GM18502 (cell line): Measurements from ENCODE around the gene SYNE2.

Source experiments
- ATAC-seq: cut with Tn5 transposase; IDR thresholded peaks from one replicate; pipeline ENCODE4 v1.9.1; 2021; ENCODE audit warnings: mild to moderate bottlenecking; ENCODE audit not compliant: unreplicated experiment, poor library complexity

Gene SYNE2

DNA sequence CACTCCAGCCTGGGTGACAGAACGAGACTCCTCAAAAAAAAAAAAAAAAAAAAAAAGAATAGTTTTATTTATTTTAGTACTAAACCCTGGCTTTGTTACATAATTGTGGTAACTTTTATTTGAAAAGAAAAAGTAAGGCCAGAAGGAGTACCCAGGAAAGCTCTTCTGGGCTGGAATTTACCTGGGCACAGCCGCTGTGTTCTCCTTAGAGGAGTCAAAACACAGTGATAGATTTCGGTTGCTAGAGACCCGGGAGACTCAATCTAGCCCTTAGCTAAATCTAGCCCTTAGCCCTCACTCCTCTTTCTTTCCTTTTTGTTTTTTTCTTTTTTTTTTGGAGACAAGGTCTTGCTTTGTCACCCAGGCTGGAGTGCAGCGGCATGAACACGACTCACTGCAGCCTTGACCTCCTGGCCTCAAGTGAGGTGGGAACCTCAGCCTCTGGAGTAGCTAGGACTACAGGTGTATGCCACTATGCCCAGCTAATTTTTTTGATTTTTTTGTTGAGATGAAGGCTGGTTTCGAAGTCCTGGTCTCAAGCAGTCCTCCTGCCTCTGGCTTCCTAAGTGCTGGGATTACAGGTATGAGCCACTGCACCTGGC lies 49.7 kb downstream of the SYNE2 start:
- ATAC-seq = no peak

DNA sequence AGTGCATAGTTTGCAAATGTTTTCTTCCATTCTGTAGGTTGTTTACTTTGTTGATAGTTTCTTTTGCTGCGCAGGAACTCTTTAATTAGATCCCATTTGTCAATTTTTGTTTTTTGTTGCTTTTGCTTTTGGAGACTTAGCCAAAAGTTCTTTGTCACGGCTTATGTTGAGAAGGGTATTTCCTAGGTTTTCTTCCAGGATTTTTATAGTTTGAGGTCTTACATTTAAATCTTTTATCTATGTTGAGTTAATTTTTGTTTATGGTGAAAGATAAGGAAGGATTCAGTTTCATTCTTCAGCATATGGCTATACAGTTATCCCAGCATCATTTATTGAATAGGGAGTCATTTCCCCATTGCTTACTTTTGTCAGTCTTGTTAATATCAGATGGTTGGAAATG lies 51.9 kb downstream of the SYNE2 start:
- no peak for ATAC-seq

DNA sequence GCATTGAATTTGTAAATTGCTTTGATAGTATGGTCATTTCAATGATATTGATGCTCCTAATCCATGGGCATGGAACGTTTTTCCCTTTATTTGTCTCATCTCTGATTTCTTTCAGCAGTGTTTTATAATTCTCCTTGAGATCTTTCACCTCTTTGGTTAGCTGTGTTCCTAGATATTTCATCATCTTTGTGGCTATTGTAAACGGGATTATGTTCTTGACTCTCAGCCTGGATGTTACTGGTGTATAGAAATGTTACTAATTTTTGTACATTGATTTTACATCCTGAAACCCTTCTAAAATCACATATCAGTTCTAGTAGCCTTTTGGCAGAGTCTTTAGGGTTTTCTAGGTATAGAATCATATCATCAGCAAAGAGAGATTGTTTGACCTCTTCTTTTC lies 52.6 kb downstream of the SYNE2 start:
- ATAC-seq = no peak

DNA sequence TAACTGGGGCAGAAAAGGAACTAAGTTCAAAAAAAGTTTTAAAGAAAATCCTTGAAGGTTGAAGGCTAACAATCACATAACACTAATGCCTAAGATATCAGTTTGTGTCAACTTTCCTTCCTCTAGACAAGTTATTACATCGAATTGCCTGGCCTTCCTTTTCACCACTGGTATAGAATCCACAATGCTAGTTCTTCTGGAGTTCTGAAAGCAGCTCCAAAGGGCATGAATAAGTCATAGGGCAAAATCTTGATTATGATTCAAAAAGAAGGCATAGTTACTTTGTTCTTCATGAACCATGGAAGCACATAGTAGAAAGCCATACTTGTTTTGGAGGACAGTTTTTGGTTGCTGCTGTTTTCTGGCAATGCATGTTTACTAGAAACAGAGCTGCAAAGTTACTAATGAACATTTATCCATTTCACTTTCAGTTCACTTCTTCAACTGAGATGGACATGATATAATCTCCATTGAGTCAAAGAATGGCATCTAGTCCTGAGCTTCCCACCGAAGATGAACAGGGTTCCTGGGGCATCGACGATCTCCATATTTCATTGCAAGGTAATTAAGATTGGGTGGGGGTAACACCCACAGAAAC lies 56.0 kb downstream of the SYNE2 start:
- ATAC-seq = no peak

DNA sequence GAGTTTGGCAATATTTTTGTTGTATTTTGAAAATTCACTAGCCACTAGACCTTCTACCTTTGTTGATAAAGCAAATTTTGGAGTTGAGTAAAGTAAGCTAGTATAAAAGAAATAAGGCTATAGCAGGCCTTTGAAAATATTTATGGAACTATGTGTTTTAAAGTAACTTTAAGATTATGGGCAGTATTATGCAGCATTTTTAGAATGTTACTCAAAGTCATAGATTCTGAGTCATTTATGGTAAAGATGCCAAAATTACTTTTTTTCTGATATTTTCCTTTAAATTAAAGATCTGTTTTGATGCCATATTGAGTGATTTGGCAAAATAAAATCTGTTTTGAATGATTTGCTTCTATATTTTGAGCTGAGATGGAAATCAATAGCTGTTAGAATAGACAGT lies 57.2 kb downstream of the SYNE2 start:
- ATAC-seq = no peak

DNA sequence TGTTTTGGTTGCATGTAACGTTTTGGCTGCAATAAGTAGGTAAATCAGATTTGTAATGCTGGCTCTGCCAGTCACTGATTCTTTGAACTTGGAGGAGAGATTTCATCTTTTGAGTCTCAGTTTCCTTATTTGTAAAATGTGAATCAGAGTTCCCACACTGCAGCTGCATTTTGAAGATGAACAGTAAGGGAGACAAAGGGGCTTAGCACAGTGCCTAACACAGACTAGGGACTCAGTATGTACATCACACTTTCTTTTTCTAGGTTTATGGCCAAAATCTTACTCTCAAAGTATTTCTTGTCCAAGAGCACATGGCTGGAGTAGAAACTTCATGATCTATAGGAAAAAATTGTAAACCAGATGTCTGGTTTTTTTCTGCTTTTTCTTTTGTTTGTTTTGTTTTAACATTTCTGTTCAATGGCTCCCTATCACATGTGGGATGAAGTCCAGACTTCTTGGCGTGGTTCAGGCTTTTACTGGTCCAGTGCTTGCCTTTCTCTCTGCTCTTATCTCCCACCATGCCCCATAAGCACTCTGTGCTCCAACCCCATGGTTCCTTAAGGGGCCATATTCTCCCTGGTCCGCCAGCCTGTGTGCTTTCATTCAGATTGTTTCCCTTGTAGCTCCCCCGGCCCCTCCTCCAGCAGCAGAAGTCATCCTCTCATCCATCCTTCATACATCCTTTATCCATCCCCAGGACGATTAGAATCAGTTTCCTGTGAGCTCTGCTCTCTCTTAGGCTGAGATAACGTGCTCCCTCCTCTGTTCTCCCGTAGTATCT lies 58.0 kb downstream of the SYNE2 start:
- no peak for ATAC-seq

DNA sequence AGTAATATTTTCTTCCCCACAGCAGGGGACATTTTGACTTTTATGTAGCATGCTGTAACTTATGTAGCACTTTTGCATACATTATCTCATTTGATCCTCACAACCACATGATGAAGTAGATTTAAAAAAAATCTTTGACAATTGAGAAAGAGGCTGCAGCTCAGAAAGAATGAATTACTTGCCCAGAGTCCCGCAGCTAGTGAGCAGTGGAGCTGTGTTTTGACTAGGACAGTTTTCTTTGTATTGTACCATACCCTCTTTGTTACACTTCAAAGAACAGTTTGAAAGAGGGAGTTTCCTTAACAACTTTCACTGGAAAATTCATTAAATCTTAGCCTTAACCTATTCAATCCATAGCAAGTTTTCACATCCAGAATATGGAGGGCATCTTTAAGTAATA lies 58.6 kb downstream of the SYNE2 start:
- ATAC-seq = no peak

DNA sequence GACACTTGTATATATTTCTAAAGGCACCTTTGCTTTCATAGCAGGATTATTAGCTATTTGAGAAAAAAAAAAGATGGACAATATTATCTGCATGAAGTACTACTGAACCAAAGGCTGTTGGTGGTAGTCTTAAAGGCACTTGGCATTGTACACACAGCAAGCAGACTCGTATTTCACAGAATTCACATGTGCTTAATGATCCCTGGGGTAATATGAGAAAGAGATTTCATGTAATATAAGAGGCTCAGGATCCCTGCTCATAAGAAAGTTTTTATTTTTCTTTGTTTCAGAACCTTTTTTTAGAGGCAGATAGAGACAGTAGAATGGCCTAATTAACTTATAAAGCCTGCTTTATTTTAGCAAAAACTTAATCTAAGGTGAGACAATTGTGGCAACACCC lies 59.5 kb downstream of the SYNE2 start:
- ATAC-seq = no peak

DNA sequence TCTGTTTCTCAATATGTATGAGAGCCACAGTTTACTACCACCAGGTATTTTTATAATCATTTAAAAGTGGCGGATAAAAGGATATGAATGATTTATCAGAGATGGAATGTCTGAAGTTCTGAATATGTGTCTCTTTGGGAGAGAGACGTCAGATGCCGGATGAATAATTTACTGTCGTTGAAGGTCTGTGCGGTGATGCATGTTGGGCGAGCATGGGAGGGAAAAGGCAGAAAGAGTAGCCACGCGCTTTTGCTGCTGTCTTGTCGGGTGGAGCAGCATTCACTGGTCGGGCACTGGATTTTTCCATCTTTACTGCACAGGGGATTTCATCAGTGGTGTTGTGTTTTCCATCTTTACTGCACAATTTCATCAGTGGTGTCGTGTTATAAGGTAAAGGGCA lies 65.6 kb downstream of the SYNE2 start:
- no peak for ATAC-seq

DNA sequence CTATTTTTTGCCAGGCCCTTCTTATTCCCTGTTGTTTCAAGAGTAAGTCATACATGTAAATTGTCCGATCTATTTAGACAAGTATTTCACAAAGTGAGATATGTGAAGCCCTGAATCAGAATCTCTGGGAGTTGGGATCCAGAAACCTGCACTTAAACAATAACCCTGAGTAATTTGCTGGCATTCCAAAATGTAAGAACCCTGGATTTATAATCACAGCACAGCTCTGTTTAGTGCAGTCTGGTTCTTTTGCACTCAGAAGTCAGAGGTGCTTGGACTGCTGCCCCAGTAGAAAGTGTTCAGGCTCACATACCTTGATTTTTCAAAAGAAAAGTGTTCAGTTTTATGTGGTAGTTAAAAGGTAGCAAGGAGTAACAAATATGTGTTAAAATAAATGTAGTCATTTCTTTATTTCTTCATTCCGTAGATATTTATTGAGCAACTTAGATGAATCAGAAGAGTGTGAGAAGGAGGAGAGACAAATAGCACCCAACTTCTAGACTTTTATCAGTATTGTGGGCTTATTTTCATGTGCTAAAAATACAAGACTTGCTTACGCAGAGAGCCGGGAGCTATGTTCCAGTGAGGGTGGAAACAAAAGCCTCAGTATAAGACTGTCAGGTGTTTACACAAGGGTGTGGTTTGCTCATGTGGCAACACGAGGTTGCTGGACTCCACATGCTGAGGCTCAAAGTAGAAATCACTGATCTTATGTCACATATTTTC lies 70.1 kb downstream of the SYNE2 start:
- ATAC-seq = no peak

DNA sequence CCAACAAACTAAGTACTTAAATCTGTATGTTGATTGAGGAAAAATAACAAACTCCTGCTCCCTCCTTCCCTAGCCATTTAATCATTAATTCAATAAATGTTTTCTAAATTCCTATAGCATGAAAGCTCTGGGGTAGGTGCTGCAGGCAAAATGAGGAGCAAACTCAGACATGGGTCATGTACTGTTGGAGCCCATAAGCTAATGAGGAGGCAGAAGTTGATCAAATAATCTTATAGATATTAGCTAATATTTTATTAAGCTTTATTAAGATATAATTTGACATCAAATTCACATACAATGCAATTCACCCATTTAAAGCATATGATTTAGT lies 70.6 kb downstream of the SYNE2 start:
- ATAC-seq = no peak

DNA sequence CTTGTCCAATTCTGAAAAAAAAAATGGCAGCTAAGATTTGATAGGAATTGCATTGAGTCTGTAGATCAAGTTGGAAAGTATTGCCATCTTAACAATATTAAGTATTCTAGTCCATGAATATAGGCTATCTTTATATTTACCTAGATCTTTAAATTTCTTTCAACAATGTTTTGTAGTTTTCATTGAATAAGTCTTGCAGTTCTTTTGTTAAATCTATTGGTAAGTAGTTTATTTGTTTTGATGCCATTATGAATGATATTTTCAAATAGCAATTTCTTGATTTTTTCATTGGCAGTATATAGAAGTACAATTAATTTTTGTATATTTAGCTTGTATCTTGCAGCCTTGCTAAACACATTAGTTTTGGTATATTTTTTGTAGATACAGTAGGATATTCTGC lies 71.6 kb downstream of the SYNE2 start:
- no peak for ATAC-seq

DNA sequence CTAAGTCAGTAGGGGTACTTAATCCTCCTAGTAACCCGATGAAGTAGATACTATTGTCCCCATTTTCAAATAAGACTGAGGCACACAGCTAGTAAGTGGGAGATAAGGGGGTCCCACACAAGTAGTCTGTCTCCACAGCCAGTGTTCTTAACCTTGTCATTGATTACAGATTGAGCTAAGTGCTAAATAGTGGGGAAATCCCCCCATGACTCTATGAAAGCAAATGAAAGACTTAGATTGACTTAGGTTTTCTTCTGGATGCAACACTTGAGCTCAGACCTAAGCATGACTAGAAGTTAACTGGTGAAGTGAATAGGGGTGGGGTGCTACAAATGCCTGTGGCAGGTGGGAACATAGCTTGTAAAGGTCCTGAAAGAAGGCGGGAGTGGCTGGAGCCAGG lies 73.8 kb downstream of the SYNE2 start:
- ATAC-seq = no peak

DNA sequence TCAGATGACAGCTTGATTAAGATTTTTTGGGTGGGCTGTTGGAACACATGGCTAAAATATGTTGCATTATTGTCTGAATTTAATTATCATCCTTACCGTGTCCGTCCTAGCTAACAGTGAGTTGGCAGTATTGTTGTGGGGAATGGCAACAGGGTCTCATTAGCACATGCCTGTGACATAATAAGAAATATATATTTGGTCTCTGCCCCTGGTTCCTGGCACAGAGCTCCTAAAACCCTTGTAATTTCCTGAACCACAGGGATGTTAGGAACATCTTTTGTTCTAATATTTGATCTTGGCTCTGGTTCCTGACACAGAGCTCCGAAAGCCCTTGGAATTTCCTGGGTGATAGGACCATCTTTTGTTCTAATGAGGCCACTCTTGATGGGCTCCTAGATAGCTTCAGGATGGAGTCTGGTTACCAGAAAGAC lies 76.0 kb downstream of the SYNE2 start:
- ATAC-seq = no peak

DNA sequence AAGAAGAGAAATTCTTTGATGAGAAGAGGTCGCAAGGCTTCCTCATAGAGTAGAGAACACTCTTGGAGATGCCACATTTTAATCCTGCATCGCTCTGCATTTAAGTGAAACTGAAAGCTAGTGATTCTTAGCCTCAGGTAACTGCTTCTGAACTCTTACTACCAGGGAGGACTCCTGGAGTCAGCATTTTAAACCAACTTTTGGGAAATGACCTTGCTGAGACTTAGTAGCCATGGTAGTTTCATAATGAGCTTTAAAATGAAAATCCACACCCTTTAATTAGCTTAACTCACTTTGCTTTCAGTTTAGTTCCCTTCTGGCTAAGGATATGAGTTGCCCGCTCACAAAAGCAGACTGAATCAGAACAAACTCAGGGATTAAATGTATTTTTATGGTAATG lies 80.3 kb downstream of the SYNE2 start:
- ATAC-seq = no peak

DNA sequence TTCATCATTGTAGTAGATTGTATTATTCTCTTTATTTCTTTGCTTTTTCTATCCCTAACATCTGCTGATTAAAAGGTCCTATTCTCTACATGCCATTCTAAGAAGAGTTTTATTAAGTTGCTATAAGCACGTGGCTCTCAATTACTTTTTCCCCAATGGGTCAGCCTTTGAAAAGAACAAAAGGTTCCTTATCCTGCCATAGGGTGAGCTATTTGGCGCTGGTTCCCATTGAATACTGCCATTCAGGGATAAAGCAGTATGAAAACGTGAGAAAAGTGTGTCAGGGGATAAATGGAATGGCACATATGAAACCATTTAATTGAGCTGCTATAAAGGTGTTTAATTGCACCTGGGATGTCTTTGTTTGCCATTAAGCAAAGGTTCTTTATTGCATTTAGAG lies 80.9 kb downstream of the SYNE2 start:
- no peak for ATAC-seq

DNA sequence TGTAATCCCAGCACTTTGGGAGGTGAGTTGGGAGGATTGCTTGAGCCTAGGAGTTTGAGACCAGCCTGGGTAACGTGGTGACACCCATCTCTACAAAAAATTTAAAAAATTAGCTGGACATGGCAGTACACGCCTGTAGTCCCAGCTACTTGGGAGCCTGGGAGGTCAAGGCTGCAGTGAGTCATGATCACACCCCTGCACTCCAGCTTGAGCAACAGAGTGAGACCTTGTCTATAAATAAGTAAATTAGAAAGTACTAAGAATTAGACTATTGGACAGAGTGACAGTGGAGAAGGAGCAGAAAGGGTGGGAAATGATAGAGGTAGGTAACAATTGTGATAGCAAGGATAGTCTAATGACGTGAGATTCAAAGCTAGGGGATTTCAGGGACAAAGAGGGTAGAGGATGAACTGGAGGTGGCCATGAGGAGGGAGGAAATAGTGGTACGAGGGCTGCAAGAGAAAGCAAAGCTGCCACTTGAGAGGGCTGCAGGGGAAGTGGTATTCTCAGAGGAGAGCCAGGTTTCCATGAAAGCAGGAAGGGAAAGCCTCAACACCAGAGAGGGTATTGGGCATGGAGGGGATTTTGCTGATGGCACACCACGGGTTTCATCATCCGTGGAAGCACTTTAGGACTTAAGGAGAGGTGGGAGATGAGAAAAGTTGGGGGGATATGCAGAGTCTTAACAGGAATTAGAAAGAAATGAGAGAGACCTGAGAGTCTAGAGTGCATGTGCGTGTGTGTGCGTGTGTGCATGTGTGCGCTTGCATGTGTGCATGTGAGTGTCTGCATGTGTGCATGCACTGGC lies 85.6 kb downstream of the SYNE2 start:
- peak; percentile 73 for ATAC-seq

DNA sequence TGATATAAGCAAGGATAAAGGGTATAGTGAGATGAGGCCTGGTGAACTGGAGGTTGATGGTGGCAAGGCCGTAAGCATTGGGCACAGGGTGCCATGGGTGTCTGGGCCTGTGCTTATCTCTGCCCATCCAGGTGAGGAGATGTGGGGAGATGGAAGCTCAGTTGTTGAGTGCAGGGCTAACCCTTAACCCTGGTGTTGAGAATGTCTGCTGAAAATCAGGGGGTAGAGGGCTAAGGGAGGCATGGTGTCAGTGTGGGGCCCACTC lies 86.1 kb downstream of the SYNE2 start:
- ATAC-seq = no peak

DNA sequence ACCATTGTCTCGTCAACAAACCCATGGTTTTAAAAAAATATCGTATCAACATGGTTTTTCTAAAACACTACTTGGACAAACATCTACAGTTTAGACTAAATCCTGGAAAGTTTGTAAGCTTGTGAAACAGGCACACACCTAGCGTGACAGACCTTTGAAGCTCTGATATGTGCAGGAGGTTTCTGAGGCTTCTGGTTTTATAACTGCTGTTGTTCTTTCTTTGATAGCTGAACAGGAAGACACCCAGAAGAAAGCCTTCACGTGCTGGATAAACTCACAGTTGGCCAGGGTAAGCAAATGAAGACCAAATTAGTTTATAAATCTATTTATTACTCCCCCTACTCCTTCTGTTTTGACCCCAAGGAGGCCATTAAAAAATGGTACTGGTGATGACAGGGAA lies 87.6 kb downstream of the SYNE2 start:
- ATAC-seq = no peak

DNA sequence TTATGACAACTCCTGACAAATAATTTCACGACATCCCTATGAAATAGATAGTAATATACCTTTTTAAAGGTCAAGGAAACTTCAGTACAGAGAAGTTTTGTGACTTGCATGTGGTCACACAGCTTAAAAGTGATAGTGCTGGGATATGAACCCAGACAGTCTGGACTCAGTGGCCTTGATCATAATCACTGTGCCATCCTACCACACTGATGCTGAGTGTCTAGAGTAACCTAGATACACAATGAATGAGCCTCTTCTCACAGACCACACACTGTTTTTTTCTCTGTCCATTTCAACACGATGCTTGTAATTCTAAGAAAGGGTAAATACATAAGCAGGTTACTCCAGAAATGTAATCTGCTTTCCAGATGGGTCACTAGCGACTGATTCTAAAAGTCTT lies 88.2 kb downstream of the SYNE2 start:
- no peak for ATAC-seq

DNA sequence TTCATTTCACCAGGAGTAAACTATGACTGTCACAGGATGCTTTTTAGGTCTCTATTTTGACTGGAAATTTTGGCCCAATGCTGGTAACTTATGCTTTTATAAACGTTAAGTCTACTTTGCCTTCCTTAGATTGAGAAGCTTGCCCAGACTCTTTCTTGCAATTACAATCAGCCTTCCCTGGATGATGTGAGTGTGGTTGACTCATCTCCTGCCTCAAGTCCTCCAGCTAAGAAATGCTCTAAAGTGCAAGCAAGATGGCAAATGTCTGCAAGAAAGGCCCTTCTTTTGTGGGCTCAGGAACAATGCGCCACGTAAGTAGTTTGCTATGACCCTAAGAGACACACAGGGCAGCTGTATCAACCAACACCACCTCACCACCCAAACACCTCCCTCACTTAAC lies 96.9 kb downstream of the SYNE2 start:
- no peak for ATAC-seq
